ENCODE measurements around the gene NUCB1.

DNA sequence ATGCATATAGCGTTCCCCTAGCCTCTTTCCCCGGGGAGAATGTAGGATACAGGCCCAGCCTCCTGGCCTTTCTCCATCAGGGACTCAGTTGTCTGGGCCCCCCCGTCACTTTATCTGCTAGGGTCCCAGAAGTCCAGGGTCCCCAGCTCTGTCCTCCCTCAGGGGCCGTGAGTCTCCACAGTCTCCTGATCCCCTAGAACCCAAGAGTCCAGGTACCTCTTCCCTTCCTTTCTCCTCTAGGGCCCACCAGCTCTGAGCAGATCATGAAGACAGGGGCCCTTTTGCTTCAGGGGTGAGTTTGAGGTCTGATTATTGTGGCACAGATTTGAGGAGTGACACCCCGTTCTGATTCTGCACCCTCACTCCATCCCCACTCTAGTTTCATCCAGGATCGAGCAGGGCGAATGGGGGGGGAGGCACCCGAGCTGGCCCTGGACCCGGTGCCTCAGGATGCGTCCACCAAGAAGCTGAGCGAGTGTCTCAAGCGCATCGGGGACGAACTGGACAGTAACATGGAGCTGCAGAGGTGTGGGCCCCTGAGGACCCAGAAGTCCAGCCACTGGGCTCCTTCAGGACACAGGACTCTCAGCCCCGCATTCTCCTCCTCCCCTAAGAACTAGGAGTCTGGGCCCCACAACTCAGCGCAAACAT, 55.3 kb downstream of the NUCB1 start:
- no peak for TF ChIP-seq POLR2AphosphoS5 (IDR thresholded peaks at IDR 0.05; ENCODE audit: borderline replicate concordance, low read depth, low read length)
- TF ChIP-seq EZH2 (IDR thresholded peaks at IDR 0.05): no peak
- no peak for TF ChIP-seq FOXP2 (optimal IDR thresholded peaks at IDR 0.05; ENCODE audit: control extremely low read depth, extremely low read length, insufficient read depth)
